GM19455 (cell line): ENCODE measurements around the gene LPCAT4.
"Not testable (repeated sequence)": the region's sequence is repeated elsewhere in the genome, so short reads cannot be mapped to it uniquely, and the experiment has no call there.

Source experiments
- ATAC-seq: cut with Tn5 transposase; IDR thresholded peaks from one replicate; pipeline ENCODE4 v1.9.1; 2021; ENCODE audit not compliant: unreplicated experiment

The LPCAT4 gene

DNA sequence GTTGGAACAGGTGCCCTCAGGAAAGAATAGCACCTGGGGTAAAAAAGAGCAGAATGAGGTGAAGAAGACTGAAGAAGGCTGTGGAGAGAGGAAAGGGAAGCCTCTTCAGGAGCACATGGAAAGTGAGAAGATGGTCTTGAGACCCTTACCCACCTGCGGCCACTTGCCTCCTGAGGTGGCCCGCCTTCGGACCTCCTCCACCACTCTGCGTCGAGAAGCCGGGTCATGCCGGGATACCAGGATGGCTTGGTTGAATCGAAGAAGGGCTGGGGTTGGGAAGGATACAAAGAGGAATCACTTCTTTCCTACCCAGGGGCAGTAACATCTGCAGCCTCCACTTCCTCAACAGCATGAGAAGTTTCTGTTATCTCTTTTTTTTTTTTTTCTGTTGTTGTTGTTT lies 3.0 kb downstream of the LPCAT4 start:
- no peak for ATAC-seq

DNA sequence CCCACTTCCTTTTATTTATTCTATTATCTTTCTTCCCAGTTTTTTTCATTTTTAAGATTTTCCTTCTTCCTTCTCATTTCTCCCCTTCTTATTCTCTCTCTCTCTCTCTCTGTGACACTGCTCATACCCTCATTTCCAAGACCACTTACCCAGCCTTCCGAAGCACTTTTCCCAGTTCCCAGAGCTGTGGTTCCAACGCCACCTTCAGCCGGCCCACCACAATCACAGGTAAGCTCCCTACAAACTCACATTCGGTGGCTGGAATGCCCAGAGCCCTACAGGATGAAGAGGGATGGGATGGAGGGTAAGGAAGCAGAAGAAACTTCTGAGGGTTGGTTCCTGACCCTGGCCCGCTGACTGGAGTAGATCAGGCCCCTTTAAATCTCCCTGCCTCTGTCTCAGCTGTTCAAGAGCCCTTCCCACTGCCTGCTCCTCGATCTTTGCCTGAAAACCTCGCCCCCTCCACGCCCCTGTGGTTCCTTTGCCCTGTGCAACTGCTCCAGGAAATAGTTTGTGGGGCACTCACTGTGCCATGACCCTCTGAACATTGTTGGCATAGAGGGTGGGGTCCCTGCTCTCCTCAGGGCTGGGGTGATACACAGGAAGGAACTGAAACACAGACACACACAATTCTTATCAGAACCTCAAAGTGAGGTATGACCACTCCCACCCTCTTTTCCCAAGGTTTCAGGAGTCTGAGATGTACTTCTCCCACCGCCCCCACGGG lies 4.8 kb downstream of the LPCAT4 start:
- ATAC-seq = no peak

DNA sequence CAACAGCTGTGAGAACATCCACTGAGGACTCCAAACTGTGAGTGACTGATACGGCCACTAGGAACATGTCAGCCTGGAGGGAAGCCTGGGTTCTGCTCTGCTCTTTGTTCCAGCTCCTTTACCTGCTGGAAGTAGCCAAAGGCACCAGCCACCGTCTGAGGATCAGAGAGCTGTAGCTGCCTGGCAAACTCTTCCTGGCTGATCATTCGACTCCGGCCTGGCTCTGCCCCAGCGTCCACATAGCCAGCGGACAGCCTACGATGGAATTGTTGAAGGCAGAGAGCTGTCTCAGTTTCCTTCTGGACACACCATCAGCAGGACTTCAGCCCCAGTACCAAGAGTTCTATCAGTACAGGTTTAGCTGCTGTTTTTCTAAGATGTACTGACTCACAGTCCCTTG lies 5.7 kb downstream of the LPCAT4 start:
- ATAC-seq = no peak

DNA sequence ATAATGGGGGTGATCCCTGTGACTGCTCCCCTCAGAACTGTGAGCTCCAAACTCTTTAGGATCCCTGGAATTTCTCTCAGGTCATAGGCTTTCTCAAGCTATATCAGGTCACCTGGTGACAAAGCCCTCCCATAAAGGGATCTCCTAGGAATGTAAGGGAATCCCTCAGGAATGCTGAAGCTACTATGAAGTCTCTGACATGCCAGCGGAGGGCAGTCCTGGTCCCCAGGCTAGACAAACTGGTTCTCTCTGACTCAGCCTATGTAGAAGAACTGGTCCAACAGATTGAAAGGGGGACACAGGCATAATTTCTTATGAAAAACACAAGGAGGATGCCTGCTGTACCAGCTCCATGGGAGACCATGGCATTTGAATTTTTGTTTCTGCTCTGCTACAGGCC lies 6.7 kb downstream of the LPCAT4 start:
- ATAC-seq = no peak

DNA sequence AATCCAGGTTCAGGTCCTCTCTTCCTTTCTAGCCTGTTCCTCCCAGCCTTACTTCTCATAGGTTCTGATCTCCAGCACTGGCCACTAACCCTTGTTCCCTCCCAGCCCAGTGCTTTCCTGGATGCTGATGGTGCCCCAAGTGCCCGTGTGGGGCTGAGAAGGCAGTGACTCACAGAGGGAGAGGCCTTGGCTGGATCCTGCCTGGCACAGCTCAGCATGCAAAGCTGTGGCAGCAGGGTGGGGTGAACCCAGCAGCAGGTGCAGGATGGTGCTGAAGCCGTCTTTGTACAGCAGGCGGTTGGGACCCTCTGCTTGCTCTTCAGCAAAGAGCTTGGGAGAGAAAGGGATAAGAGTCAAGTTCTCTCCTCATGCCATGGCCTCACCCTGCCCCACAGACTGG lies 7.6 kb downstream of the LPCAT4 start:
- no peak for ATAC-seq

DNA sequence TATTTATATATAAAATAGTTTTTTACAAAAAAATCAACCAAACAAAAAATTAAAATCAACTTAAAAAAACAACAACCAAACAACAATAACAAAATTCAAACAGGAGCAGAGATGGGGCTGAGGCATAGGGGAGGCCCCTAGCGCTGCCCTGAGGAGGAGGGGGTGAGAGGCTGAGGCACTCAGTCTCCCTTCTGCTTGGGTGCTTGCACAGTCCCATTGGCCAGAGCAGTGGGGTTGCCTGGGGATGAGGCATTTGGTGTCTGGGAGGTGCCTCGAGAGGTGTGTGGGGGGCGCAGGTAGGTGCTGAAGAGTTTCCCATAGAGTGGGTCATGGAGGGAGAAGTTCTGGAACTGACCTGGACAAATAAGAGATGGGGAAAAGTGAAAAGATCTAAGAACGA lies 8.0 kb downstream of the LPCAT4 start:
- ATAC-seq = no peak

DNA sequence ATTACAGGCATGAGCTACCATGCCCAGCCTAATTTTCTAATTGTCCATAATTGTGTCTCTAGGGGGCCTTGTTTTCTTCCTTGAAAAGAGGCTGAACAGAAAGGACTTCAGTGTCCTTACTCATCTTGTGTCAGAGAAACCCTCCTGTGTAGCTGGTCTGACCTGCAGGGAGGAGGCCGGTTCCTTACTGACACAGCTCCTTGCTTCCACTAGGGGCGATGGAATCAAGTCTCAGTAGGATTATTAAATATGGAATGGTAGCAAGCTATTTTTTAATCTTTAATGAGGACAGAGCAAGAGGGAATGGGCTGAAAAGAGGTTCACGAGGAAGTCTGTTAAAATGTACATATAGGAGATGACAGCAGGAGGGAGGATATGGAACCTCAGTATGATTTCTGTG lies 8.6 kb downstream of the LPCAT4 start:
- no peak for ATAC-seq

DNA sequence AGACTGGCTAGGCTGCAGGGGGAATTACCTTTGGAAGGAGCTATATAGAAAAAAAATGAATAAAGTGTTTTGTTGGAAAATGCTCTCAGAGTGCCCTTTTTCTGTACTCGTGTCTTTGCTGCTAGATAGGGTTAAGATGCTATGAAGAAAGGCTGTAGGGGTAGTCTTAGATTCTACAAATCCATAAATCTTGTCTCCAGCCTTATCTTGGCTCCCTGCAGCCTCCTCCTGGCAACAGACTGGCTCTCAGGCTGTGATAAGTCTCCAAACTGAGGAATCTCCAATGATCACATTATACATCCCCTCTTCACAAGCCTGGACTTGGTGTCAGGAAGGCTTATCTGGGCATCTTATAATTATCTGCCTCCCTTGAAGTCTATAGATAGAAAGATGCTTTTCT lies 9.3 kb downstream of the LPCAT4 start:
- no peak for ATAC-seq

DNA sequence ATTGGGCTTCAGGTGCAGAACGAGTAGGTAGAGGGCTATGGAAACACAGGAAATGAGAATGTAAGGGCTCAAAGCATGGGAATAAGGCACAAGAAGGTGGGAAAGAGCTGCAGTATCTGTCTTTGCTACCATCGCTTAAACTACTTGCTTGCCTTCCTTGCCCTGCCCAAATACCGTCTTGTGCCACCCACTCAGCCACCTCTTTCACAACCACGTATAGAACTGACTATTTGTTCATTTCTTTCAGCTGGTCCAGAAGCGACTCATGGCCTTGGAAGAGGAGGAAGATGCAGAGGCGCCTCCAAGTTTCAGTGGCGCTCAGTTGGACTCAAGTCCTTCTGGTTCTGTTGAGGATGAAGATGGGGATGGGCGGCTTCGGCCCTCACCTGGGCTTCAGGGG lies 11.8 kb downstream of the LPCAT4 start:
- ATAC-seq = no peak

DNA sequence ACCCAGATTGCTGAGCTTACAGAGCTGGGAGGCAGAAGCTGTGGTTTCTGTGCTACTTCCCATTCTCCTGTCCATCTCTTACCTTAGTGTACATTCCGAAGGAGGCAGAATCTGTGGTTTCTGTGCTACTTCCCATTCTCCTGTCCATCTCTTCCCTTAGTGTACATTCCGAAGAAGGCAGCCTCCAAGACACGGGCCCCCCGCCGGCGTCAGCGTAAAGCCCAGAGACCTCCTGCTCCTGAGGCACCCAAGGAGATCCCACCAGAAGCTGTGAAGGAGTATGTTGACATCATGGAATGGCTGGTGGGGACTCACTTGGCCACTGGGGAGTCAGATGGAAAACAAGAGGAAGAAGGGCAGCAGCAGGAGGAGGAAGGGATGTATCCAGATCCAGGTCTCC lies 12.7 kb downstream of the LPCAT4 start:
- ATAC-seq = no peak

DNA sequence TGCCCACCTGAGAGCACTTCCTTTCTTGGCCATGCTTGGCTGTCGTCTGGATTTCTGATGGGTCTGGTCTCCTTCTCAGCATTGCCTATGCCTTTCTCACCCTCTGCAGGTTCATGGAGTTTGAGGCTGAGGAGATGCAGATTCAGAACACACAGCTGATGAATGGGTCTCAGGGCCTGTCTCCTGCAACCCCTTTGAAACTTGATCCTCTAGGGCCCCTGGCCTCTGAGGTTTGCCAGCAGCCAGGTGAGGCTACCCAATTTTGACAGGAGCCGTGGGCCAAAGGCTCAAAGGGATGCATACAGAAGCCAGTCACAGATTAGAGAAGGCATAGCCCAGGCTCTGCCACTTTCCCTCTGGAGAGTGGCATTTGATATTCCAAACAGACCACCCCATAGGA lies 13.4 kb downstream of the LPCAT4 start:
- ATAC-seq = no peak

DNA sequence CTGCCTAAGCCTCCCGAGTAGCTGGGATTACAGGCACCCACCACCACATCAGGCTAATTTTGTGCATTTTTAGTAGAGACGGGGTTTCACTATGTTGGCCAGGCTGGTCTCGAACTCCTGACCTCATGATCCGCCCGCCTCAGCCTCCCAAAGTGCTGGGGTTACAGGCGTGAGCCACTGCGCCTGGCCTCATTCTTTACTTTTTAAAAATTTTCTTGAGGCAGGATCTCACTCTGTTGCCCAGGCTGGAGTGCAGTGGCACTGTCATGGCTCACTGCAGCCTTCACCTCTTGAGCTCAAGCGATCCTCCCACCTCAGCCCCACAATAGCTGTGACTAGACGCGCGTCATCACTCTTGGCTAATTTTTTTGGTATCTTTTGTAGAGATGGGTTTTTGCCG lies 14.0 kb downstream of the LPCAT4 start:
- ATAC-seq = not testable (repeated sequence)

DNA sequence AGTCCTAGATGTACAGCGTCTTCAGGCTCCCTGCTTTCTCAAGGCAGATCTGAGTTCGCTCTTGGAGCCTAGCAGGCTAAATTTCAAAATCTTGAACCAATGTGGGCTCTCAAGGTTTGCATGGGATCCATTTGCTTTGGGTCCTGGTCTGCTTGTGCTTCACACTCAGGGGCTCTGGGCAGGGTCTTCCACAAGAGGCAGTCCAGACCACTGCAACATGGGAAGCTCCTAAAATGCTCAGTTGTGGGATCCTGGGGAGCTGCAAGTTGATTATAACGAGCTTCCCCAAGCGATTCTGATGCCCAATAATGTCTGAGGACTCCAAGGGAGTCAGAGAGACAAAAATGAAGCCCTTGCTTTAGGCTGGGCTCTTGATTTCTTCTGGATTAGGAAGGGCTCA lies 17.2 kb downstream of the LPCAT4 start:
- no peak for ATAC-seq

DNA sequence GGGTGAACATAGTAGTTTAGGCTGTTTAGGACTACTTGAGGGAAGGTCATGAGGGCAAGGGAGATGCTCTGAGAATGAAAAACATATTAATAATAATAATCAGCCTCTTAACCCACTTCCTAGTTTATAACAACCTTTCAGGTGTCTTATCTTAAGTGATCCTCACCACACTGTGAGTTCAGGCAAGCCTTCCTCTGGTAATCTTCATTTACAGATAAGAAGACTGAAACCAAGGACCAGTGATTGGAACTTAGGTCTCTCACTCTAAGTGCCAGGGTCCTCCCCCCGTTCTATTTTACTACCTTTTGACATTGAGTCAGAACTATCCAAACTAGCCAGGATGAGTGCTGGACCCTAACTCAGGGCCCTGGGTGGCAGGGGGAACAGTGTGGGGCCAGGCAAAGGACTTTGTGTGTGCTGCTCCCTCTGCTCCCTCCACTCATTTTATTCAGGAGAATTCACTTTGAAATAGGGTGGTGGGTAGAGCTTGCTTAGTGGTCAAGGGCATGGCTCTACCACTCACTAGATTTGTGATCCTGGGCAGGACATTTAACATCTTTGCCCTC lies 18.2 kb downstream of the LPCAT4 start:
- ATAC-seq = no peak

DNA sequence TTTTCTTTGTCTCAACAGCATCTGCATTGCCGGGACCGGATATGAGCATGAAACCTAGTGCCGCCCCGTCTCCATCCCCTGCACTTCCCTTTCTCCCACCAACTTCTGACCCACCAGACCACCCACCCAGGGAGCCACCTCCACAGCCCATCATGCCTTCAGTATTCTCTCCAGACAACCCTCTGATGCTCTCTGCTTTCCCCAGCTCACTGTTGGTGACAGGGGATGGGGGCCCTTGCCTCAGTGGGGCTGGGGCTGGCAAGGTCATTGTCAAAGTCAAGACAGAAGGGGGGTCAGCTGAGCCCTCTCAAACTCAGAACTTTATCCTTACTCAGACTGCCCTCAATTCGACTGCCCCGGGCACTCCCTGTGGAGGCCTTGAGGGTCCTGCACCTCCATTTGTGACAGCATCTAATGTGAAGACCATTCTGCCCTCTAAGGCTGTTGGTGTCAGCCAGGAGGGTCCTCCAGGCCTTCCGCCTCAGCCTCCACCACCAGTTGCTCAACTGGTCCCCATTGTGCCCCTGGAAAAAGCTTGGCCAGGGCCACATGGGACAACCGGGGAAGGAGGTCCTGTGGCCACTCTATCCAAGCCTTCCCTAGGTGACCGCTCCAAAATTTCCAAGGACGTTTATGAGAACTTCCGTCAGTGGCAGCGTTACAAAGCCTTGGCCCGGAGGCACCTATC lies 18.9 kb downstream of the LPCAT4 start:
- ATAC-seq = no peak

DNA sequence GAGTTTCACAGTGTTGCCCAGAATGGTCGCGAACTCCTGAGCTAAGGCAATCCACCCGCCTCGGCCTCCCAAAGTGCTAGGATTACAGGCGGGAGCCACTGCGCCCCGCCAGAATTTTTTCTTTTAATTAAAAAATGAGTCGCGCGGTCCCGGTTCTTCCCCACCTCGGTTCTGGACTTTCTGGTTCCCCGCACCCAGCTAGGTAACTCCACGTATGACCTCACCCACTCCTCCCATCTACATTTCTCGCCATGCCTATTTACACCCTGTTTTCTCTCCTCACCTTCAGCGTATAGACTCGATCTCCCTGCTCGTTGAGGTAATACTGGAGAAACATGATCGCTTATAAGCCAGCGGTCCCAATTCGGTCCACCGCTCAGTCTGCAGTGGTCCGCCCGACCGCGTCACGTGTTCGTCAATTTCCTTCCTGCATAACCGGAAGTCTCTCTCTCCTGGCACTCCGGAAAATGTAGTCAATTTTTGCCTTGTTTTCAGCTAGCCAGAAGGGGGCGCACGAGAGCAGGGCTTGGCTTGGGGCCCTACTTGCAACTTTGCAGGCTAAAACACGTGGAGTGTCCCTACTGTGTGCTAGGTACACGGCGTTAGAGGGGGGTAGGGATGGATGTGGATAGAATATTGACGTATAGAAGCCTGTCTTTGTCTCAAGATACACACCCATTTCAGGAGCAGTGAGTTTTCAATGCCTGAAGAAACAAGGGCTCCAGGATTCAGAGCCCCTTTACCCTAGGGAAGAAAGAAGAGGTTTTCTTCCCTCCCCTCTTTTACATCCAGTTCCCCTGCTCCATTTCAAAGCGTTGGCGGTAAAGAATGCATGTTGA lies 24.0 kb downstream of the LPCAT4 start, which contains the start of the genes NOP10 and NUTM1:
TSS of gene NOP10 (minus strand) at position 400 of the 839 bp plus-strand sequence. CDS start at position 337, 63 bp downstream.
TSS of gene NUTM1 (plus strand) at position 579 of the 839 bp plus-strand sequence. CDS start 382 bp downstream, outside the sequence.
- peak; percentile 87 for ATAC-seq

DNA sequence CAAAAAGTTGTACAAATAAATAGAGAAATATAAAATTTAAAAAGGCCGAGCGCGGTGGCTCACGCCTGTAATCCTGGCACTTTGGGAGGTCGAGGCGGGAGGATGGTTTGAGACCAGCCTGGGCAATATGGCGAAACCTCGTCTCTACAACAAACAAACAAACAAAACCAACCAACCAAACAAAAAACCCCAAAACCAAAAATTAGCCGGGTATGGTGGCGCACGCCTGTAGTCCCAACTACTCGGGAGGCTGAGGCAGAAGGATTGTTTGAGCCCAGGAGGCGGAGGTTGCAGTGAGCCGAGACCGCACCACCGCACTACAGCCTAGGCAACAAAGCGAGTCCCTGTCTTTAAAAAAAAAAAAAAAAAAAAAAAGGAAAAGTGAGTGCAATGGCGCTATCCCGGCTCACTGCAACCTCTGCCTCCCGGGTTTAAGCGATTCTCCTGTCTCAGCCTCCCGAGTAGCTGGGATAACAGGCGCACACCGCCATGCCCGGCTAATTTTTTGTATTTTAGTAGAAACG lies 24.7 kb downstream of the LPCAT4 start:
- not testable (repeated sequence) for ATAC-seq

DNA sequence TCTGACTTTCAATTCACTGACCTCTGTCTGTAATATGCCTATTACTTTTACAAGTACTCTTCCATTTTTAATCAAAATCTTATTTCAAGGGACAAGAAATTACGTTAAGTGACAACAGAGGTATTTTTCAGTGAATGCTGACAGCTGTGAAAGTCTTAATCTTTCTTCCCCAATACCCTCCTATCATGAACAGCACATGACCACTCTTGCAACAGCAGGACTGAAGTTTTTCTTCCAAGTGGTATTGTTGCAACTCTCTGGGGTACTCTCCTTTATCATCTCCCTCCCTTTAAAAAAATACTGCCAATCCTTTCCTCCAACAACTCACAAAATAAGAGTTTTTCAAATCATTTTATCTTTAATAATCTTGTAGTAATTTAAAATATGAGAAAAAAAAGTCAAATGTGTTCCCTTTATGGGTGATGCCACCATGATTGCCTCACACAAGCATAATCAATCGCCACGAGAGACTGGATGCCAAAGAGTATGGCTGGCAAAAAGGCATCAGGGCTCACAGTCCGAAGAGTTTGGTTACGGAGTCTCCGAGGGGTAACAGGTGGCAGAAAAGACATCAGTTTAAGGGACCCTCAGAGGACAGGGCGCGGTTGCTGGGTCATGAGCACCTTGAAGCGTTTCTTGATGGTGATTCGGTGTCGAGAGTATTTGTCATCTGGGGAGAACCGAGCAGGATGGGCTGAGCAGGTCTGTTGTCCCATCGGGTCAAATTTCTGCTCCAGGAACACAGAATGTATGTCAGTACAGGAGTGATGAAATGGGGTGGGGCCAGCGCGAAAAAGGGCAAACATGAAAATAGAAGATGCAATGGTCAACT lies 25.4 kb downstream of the LPCAT4 start:
- ATAC-seq = no peak

DNA sequence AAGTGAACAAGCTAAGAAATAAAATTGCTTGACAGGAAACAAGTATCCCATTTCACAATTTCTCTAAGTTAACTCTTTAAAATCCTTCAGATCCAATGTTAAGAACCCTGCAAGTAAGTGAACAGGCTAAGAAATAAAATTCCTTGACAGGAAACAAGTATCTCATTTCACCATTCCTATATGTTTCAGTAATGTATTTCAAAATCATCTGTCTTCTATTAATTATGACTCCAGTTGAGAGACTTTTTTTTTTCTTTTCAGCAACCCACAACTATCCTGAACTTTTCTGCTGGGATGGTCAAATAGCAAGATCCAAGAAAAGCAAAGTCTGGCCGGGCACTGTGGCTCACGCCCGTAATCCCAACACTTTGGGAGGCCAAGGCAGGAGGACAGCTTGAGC lies 27.1 kb downstream of the LPCAT4 start:
- no peak for ATAC-seq

DNA sequence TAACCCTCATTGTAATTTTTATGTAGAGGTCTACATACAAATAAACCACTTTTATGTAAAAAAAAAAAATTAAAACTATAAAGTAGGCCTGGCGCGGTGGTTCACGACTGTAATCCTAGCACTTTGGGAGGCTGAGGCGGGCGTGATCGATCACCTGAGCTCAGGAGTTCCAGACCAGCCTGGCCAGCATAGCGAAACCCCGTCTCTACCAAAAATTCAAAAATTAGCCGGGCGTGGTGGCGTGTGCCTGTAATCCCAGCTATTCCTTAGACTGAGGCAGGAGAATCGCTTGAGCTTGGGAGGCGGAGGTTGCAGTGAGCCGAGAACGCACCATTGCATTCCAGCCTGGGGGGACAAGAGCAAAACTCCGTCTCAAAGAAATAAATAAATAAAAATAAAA lies 28.6 kb downstream of the LPCAT4 start:
- ATAC-seq = no peak
